NCI-H1930 (cell line): ENCODE data around the gene EIF4EBP2.

Experiments
- DNase-seq, 2 experiments: peaks; one replicate each; lab custom pipeline; 2025; lab: John Stamatoyannopoulos, UW

EIF4EBP2 gene

GRCh38 chr10:70461397-70462348, 57.7 kb downstream of the EIF4EBP2 start:
- DNase-seq: peak in 1 of 2 experiments; percentile 2

- DNase-seq: no peak
Observed at GRCh38 chr10:70462349-70462984, 58.5 kb downstream of the EIF4EBP2 start.

- DNase-seq: no peak
Observed at GRCh38 chr10:70465278-70465677, 61.3 kb downstream of the EIF4EBP2 start.

GRCh38 chr10:70465832-70466231, 61.9 kb downstream of the EIF4EBP2 start:
- no peak for DNase-seq

GRCh38 chr10:70466951-70467350, 63.0 kb downstream of the EIF4EBP2 start:
- no peak for DNase-seq

DNA sequence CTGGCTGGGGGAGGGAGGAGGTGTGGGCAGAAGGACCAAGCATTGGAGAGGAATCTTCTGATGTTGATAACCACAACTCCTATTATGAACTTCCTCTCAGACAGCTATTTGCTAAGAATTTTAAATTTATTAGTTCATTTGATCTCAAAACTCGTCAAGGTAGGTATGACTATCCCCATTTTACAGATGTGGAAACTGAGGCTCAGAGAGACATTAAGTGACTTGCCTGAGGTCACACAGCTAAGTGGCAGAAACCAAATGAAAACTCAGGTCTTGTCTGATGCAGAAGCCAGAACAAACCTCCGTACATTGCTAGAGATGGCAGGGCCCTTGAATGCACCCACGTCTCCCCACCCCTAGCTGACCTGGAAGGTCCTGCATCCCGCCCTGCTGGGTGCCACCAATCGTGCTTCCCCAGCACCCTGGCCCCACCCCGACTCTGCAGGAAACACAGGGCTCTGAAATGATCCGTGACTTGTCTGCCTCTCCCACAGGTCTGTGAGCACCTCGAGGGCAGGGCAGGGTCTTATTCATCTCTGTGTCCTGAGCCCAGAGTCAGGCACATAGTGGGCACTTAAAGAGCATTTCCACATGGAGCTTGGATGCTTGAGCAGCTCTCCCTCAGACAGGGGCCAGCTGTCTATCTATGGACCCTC, 69.0 kb downstream of the EIF4EBP2 start:
- no peak for DNase-seq

DNA sequence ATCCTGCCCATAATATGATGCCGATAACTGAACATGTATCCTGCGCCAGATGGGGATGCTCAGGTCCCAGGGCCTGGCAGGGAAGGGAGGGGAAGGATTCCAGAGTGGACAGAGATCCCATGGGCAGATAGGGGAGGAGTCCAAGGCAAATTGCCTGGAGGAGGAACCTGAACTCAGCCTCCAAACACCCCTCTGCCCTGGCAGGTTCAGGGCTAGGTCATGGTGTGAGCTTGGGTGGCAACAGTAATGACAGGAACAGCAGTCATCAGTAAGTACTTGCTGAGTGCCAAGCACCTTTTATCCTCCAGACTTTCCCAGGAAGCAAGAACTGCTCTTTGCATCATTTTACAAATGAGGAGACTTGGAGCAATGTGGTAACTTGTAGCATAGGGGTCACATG, 70.8 kb downstream of the EIF4EBP2 start:
- DNase-seq: no peak

GRCh38 chr10:70475661-70476060, 71.7 kb downstream of the EIF4EBP2 start:
- DNase-seq: no peak

DNA sequence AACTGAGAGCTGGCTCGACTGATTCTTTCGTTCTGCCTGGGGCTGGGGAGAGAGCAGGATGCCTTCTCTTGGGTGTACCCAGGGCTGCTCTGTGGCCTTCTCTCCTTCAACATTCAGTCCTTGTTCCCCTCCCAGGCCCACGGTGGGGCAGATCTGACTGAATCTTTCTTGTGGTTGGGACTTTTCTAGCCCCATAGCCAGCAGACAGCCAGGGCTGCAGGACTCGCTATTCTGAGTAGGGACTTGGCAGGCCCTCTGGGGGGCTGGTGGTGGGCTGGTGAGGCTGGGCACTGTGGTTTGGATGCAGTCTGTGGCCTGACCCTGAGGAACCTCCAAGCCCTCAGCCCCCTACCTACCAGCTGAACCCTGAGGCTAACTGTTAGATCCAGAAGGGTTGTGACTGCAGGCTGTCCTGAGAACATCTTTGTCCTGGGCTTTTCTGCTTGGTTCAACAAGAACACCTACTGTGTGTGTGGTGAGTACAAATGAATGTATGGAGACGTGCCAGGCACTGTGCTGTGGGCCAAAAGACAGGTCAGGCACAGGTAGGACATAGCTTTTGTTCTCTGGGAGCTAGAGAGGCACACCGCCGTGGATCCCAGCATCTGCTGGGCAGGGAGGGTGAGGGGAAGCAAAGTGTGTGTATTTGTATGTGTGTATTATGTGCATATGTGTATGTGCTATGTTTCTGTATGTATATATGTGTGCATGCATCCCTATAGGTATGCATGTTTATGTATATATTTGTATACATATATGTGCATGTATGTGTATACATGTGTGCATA, 72.5 kb downstream of the EIF4EBP2 start:
- no peak for DNase-seq

DNA sequence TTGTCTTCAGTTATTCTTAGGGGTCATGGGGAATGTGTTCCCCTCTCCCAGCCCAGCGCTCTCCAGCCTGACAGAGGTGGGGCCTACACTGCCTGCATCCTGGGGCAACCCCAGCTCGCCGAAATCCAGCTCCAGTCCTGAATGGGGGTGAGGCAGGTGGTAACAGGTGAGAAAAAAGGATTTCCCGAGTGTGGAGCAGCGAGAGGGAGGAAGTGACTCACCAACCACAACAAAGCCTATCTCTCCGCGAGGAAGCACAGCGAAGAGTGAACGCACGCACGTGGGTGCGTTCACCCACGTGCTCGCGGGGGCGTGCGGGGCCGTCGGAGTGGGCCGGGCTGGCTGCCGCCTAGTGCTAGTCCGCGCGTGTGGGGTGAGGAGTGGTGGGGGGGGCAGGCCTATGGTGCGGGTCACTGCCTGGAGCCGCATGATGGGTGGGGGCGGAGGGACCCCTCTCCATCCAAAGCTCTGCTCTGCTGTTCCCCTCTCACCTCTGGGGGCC, 73.8 kb downstream of the EIF4EBP2 start:
- DNase-seq: no peak
